ENCODE data around the gene POLR2L.

- no peak for TF ChIP-seq POLR2A (IDR thresholded peaks at IDR 0.05; ENCODE audit: low read length)
- TF ChIP-seq GATA1 (IDR thresholded peaks at IDR 0.05; ENCODE audit: low read depth, low read length) = no peak
Measured at GRCh38 chr11:789943-790342, 52.4 kb downstream of the POLR2L start, which contains the start of gene CEND1.

Measured in erythroblast (primary cell).